ENCODE measurements around the gene BPIFA3. TPM values are rescaled to one million over a fixed set of nuclear protein-coding genes. Genes with fewer than 3 reads are reported as not detected.

BPIFA3 gene
- total and polyA plus RNA-seq, 9 of the 15 experiments (the other 6 are each of a cell fraction or from before 2014, with no cell fraction given): not detected

DNA sequence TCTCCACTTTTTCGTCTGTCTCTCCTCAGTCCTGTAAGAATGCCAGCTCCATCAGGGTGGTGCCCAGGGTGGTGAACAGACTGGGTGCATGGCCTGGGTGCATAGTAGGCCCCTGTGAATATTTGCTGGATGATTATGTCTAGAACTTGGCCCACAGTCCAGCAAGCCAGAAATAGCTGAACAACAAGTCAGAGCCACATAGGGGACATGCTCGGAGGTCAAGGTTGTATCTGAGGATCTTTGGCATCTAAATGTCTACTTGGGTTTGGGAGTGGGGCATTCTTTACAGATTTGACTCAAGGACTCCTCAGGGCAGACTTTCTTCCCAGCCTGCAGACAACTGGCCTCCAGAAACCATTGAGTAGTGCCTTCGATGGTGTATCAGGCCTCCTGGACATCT lies 18.1 kb upstream of the BPIFA3 start:
- H3K4me2 ChIP-seq (ENCODE audit: insufficient read depth, low read length): no peak overlapping the region
- no peak overlapping the region for H3K9ac ChIP-seq (ENCODE audit: insufficient read depth in 1 of 2, low read depth in 2 of 2, low read length in 2 of 2)
- H3K27ac ChIP-seq (ENCODE audit: extremely low read depth, low read depth, low read length): no peak overlapping the region
- no peaks in the 10 kb centered on the region for H3K4me1 ChIP-seq (replicated peaks in 1 of 2; ENCODE audit: control insufficient read depth in 2 of 2, insufficient read depth in 2 of 2, low read length in 2 of 2)
- H4K20me1 ChIP-seq (replicated peaks; ENCODE audit: control insufficient read depth, insufficient read depth, low read length): peaks cover 4% of the 10 kb centered on the region; the same call in 1 of the 2 replicates
- no peak for ATAC-seq
- intact Hi-C loops (cut with micrococcal nuclease) (no loop called here), in situ Hi-C loops (cut with MboI) (no loop called here)
- H3K9me3 ChIP-seq (replicated peaks; ENCODE audit: control insufficient read depth, insufficient read depth, low read depth, low read length): no peaks in the 10 kb centered on the region
- 0% methylated on average over 3 of the region's 3 CpGs for WGBS (ENCODE audit: insufficient coverage, low coverage, missing lambda C conversion rate)
- no peak overlapping the region for H2AFZ ChIP-seq (ENCODE audit: low read depth, low read length)
- no peak for FAIRE-seq
- no peaks in the 10 kb centered on the region for H3K36me3 ChIP-seq (ENCODE audit: control insufficient read depth, insufficient read depth, low read length)
- DNase-seq (ENCODE audit: extremely low read depth in 1 of 4, low spot score in 3 of 4): no peak
- ChIA-PET CTCF (ENCODE audit: low intra/inter-chr PET ratio) (no interaction called here), POLR2A (interaction anchor here (0.7 kb wide), 1 partner anchor 217 kb away, joined by 3 read pairs; no protein-coding TSS in a partner anchor)
- H3K79me2 ChIP-seq (ENCODE audit: control insufficient read depth, insufficient read depth, low read length): no peaks in the 10 kb centered on the region
- BruUV-seq (replicated peaks): no TSS peak
- H3K4me3 ChIP-seq: no peak overlapping the region
- no peaks in the 10 kb centered on the region for H3K9me1 ChIP-seq (ENCODE audit: control insufficient read depth, insufficient read depth, low read length)
- peaks cover 13 to 22% of the 10 kb centered on the region in 2 experiments for H3K27me3 ChIP-seq (ENCODE audit: control insufficient read depth in 2 of 2, insufficient read depth in 2 of 2, low read length in 2 of 2)
- TF ChIP-seq ZNF12 (CRISPR knock-in tag; IDR thresholded peaks at IDR 0.05): no peak
- TF ChIP-seq, protein P1, sequence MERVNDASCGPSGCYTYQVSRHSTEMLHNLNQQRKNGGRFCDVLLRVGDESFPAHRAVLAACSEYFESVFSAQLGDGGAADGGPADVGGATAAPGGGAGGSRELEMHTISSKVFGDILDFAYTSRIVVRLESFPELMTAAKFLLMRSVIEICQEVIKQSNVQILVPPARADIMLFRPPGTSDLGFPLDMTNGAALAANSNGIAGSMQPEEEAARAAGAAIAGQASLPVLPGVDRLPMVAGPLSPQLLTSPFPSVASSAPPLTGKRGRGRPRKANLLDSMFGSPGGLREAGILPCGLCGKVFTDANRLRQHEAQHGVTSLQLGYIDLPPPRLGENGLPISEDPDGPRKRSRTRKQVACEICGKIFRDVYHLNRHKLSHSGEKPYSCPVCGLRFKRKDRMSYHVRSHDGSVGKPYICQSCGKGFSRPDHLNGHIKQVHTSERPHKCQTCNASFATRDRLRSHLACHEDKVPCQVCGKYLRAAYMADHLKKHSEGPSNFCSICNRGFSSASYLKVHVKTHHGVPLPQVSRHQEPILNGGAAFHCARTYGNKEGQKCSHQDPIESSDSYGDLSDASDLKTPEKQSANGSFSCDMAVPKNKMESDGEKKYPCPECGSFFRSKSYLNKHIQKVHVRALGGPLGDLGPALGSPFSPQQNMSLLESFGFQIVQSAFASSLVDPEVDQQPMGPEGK (CRISPR knock-in tag; IDR thresholded peaks at IDR 0.05; ENCODE audit: borderline replicate concordance): no peak
- TF ChIP-seq MCM7 (IDR thresholded peaks at IDR 0.05): no peak
- TF ChIP-seq KDM1A (IDR thresholded peaks at IDR 0.05): no peak
- TF ChIP-seq CBFA2T3 (IDR thresholded peaks at IDR 0.05): no peak
- TF ChIP-seq, protein P2, sequence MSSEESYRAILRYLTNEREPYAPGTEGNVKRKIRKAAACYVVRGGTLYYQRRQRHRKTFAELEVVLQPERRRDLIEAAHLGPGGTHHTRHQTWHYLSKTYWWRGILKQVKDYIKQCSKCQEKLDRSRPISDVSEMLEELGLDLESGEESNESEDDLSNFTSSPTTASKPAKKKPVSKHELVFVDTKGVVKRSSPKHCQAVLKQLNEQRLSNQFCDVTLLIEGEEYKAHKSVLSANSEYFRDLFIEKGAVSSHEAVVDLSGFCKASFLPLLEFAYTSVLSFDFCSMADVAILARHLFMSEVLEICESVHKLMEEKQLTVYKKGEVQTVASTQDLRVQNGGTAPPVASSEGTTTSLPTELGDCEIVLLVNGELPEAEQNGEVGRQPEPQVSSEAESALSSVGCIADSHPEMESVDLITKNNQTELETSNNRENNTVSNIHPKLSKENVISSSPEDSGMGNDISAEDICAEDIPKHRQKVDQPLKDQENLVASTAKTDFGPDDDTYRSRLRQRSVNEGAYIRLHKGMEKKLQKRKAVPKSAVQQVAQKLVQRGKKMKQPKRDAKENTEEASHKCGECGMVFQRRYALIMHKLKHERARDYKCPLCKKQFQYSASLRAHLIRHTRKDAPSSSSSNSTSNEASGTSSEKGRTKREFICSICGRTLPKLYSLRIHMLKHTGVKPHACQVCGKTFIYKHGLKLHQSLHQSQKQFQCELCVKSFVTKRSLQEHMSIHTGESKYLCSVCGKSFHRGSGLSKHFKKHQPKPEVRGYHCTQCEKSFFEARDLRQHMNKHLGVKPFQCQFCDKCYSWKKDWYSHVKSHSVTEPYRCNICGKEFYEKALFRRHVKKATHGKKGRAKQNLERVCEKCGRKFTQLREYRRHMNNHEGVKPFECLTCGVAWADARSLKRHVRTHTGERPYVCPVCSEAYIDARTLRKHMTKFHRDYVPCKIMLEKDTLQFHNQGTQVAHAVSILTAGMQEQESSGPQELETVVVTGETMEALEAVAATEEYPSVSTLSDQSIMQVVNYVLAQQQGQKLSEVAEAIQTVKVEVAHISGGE (CRISPR knock-in tag; IDR thresholded peaks at IDR 0.05): no peak
- no peak for TF ChIP-seq SREBF2 (CRISPR knock-in tag; IDR thresholded peaks at IDR 0.05)
- TF ChIP-seq RHOXF2B (CRISPR knock-in tag; conservative IDR thresholded peaks at IDR 0.05): no peak
- no peak for TF ChIP-seq FOSL1 (tag; conservative IDR thresholded peaks at IDR 0.05)
- no peak for TF ChIP-seq TAF9B (IDR thresholded peaks at IDR 0.05; ENCODE audit: partially characterized antibody)
- TF ChIP-seq BCOR (IDR thresholded peaks at IDR 0.05): no peak
- no peak for TF ChIP-seq ZNF174 (CRISPR knock-in tag; IDR thresholded peaks at IDR 0.05)
- TF ChIP-seq PCBP2 (IDR thresholded peaks at IDR 0.05; ENCODE audit: low read depth, low read length, poor library complexity, severe bottlenecking): no peak
- no peak for TF ChIP-seq MCM3 (IDR thresholded peaks at IDR 0.05)
- no peak for TF ChIP-seq ZNF707 (CRISPR knock-in tag; conservative IDR thresholded peaks at IDR 0.05)
- TF ChIP-seq ZNF212 (CRISPR knock-in tag; IDR thresholded peaks at IDR 0.05): no peak
- no peak for TF ChIP-seq STAT5A (IDR thresholded peaks at IDR 0.05; ENCODE audit: borderline replicate concordance, low read length)
- no peak for TF ChIP-seq ADNP (tag; IDR thresholded peaks at IDR 0.05)

Data from K562 (cell line).